Naive thymus-derived CD4-positive, alpha-beta T cell (primary cell): ENCODE measurements around the gene GPRC5C. TPM values are rescaled to one million over a fixed set of nuclear protein-coding genes. Genes with fewer than 3 reads are reported as not detected.

Experiments used
- ATAC-seq: fragments of 150-1000 bp; cut with Tn5 transposase; 2 replicates; pipeline ENCODE4 v1.10.0; 2021; ENCODE audit warnings: mild to moderate bottlenecking, moderate library complexity
- CTCF ChIA-PET: fragments of 350-600 bp; sonication (Branson Sonifier 250); formaldehyde crosslinking; loops from one replicate; lab custom pipeline; 2021; ENCODE audit warnings: antibody characterized with exemption; lab: Charles Lee
- POLR2A ChIA-PET: fragments of 350-600 bp; sonication (Branson Sonifier 250); formaldehyde crosslinking; loops from one replicate; lab custom pipeline; 2021; ENCODE audit warnings: antibody characterized with exemption, inconsistent platforms; lab: Charles Lee
- DNase-seq, 9 donors: peaks; one replicate each; pipeline versions ENCODE4 v3.0.0 to v3.0.0-alpha.2; 2020 to 2022; ENCODE audit warnings: mixed read lengths in 1 of 9
- H3K27ac ChIP-seq: one replicate; pipeline ENCODE4 v1.7.0; 2013; ENCODE audit warnings: mild to moderate bottlenecking, low read depth, low read length, moderate library complexity
- H3K27me3 ChIP-seq, 2 donors: one replicate each; pipeline ENCODE4 v1.7.0; 2013; ENCODE audit warnings: low read length in 2 of 2, mild to moderate bottlenecking in 2 of 2, moderate library complexity in 2 of 2; ENCODE audit not compliant: control insufficient read depth in 2 of 2, insufficient read depth in 2 of 2
- H3K36me3 ChIP-seq, 3 experiments: 1 replicate in 2 of 3; 2 replicates in 1 of 3; pipeline ENCODE4 v1.7.0; 2013; ENCODE audit warnings: low read length in 3 of 3, mild to moderate bottlenecking in 3 of 3, moderate library complexity in 1 of 3; ENCODE audit not compliant: insufficient read depth in 3 of 3, control insufficient read depth in 2 of 3
- H3K4me1 ChIP-seq, 2 donors: one replicate each; pipeline ENCODE4 v1.7.0; 2013; ENCODE audit warnings: low read length in 2 of 2, mild to moderate bottlenecking in 2 of 2, moderate library complexity in 1 of 2; ENCODE audit not compliant: control insufficient read depth in 2 of 2, insufficient read depth in 2 of 2
- H3K4me3 ChIP-seq: 2 replicates; pipeline ENCODE4 v1.7.0; 2013; ENCODE audit warnings: mild to moderate bottlenecking, low read length
- H3K9me3 ChIP-seq, 3 experiments: 1 replicate in 2 of 3; 2 replicates in 1 of 3; pipeline ENCODE4 v1.7.0; 2013; ENCODE audit warnings: low read length in 3 of 3; ENCODE audit not compliant: control insufficient read depth in 2 of 3
- H3K27ac Mint-ChIP-seq, 9 donors: one replicate each; pipeline ENCODE4 v1.8.0; 2020 to 2022; ENCODE audit warnings: mixed read lengths in 9 of 9, mild to moderate bottlenecking in 8 of 9, moderate library complexity in 5 of 9, inconsistent platforms in 2 of 9
- H3K27me3 Mint-ChIP-seq, 5 donors: one replicate each; pipeline ENCODE4 v1.8.0; 2021 to 2022; ENCODE audit warnings: mixed read lengths in 5 of 5, mild to moderate bottlenecking in 1 of 5
- H3K36me3 Mint-ChIP-seq, 5 donors: one replicate each; pipeline ENCODE4 v1.8.0; 2020 to 2022; ENCODE audit warnings: mixed read lengths in 5 of 5, mild to moderate bottlenecking in 3 of 5, inconsistent platforms in 1 of 5
- H3K4me1 Mint-ChIP-seq, 7 donors: one replicate each; pipeline ENCODE4 v1.8.0; 2020 to 2022; ENCODE audit warnings: mixed read lengths in 7 of 7, mild to moderate bottlenecking in 3 of 7, inconsistent platforms in 1 of 7
- H3K4me3 Mint-ChIP-seq, 10 donors: one replicate each; pipeline ENCODE4 v1.8.0; 2020 to 2022; ENCODE audit warnings: mild to moderate bottlenecking in 10 of 10, mixed read lengths in 10 of 10, moderate library complexity in 6 of 10, inconsistent platforms in 2 of 10
- H3K9me3 Mint-ChIP-seq, 11 donors: one replicate each; pipeline ENCODE4 v1.8.0; 2020 to 2022; ENCODE audit warnings: mixed read lengths in 11 of 11, mild to moderate bottlenecking in 4 of 11, inconsistent platforms in 1 of 11, moderate library complexity in 1 of 11
- intact Hi-C, 2 donors: fragments of 100-400 bp; cut with micrococcal nuclease; formaldehyde crosslinking; loops; one replicate each; pipeline ENCODE4 v1.15.1; 2023
- polyA plus RNA-seq, 2 donors: library from polyadenylated mRNA; unstranded; fragments of 300-500 nt; fragmentation: Illumina TruSeq; gene quantifications; one replicate each; pipeline ENCODE4 v1.2.3, GENCODE V29; 2021
- total RNA-seq, 6 experiments: library from RNA in 5 of 6; stranded (reverse) in 5 of 6; gene quantifications; 1 replicate in 5 of 6; 2 replicates in 1 of 6; pipeline ENCODE4 v1.2.3 and lab custom pipeline; 2021 to 2026

GPRC5C gene
- total and polyA plus RNA-seq, 7 experiments from 2014 or later = 0.13 to 1.9 (median 0.29) TPM; not detected in 4

DNA sequence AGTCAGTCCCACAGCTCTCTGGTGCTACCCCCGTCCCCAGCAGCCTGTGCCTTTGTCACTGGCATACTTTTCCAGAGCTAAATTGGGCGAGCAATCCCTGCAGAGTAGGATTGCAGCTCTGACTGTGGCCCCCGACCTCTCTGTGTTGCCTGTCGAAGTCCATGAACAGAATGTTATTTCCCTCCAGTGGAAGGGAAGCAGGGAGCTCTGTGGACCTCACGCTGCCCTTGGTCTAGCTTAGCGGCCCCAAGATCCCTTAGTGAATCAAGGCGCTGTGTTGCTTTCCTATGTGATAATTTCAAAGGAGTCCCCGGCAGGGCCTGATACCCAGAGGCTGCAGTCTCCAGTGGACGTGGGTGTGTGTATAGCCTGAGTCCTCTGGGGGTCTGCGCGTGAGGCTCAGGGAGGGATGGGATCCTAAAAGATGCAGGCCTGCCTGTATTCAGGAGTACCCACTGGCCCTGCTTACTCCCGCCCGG is 19.1 kb downstream of the GPRC5C start:
- no peaks in the 10 kb centered on the region for H3K27me3 ChIP-seq
- no peak overlapping the region for H3K4me3 ChIP-seq
- ChIA-PET POLR2A (no interaction called here), CTCF (interaction anchor here (0.6 kb wide), 1 partner anchor 9 kb away, joined by 3 read pairs; no protein-coding TSS in a partner anchor)
- peaks cover 4 to 19% of the 10 kb centered on the region in 2 donors for H3K4me1 ChIP-seq
- no peak overlapping the region for H3K27ac ChIP-seq
- H3K9me3 ChIP-seq = no peaks in the 10 kb centered on the region
- DNase-seq (no peak), ATAC-seq (no peak)
- Mint-ChIP-seq H3K36me3 (no peaks in the 10 kb centered on the region), H3K9me3 (no peaks in the 10 kb centered on the region), H3K27me3 (peaks cover 0 to 18% (median 0%) of the 10 kb centered on the region in 5 donors), H3K4me1 (peaks cover 0 to 20% (median 1%) of the 10 kb centered on the region in 7 donors), H3K27ac (no peak overlapping the region), H3K4me3 (no peak overlapping the region)
- intact Hi-C loops = loop anchor here in 1 of 2 donors (10.0 kb wide), 1 partner anchor 146 kb away; no protein-coding TSS in a partner anchor
- H3K36me3 ChIP-seq = no peaks in the 10 kb centered on the region

DNA sequence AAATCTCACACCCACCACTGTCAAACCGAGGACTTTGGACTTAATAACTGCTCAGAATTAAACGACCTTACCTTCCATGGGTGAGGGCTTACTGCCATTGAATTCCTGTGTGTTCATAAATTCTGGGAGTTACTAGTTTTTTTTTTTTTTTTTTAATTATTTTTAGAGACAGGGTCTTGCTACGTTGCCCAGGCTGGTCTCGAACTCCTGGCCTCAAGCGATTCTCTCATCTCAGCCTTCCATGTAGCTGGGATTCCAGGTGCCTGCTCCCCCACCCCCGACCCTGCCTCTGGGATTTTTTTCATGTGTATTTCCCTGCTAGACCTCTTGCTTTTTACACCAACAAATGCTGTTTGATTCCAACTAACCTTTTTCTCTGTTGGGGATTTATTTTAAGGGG is 19.7 kb downstream of the GPRC5C start:
- DNase-seq = no peak
- no peaks in the 10 kb centered on the region for H3K27me3 ChIP-seq
- no peak for ATAC-seq
- H3K36me3 ChIP-seq = no peaks in the 10 kb centered on the region
- peak overlapping the region in 1 of 10 donors; percentile 2 for H3K4me3 Mint-ChIP-seq
- H3K27ac Mint-ChIP-seq = peak overlapping the region in 1 of 9 donors; percentile 5
- no peak overlapping the region for H3K4me3 ChIP-seq
- no peaks in the 10 kb centered on the region for H3K36me3 Mint-ChIP-seq
- no peak overlapping the region for H3K27ac ChIP-seq
- peaks cover 0 to 20% (median 0%) of the 10 kb centered on the region in 5 donors for H3K27me3 Mint-ChIP-seq
- POLR2A ChIA-PET = no interaction called here
- intact Hi-C loops = loop anchor here in 1 of 2 donors (10.0 kb wide), 1 partner anchor 147 kb away; no protein-coding TSS in a partner anchor
- peaks cover 0 to 22% (median 1%) of the 10 kb centered on the region in 7 donors for H3K4me1 Mint-ChIP-seq
- CTCF ChIA-PET = interaction anchor here (0.6 kb wide), 1 partner anchor 10 kb away, joined by 3 read pairs; no protein-coding TSS in a partner anchor
- no peaks in the 10 kb centered on the region for H3K9me3 Mint-ChIP-seq
- no peaks in the 10 kb centered on the region for H3K9me3 ChIP-seq
- H3K4me1 ChIP-seq = peaks cover 4 to 19% of the 10 kb centered on the region in 2 donors

DNA sequence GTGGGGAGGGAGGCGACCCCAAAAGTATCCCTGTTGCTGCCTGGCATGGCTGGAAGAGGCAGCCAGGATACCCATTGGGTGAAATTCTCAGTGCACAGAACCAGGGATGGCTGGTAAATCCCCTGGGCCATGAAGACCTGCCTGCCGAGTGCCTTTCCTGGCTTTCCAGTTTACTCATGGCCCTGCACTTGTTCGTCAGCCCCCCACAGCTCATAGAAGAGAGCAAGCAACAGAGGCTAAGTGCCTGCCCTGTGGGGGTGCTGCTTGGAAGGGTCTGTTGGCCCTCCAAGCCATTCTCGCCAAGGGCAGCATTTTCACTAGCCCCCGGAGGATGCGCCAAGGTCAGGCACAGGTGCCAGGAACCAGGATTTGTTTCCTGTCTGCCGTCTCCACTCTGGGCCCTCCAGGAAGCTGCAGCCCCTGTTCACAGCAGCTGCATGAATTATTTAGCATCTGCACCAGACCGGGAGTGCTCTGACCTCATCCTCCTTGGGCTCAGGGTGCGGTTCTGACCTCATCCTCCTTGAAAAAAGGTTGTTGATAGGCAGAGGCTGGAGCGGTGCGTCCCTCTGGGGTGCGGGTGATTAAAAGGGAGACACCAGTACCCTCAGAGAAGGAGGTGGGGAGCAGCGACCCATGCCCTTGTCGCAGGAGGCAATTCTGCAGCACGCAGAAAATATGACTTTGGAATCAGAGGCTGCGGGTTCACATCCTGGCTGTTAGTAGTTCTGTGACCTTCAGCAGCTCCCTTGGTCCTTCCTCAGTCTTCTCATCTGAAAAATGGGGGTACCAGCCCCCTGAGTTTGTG is 20.3 kb downstream of the GPRC5C start:
- H3K27me3 ChIP-seq = no peaks in the 10 kb centered on the region
- no peak for DNase-seq
- ChIA-PET POLR2A (no interaction called here), CTCF (interaction anchor here (2.0 kb wide), 1 partner anchor 73 kb away, joined by 7 read pairs; no protein-coding TSS in a partner anchor)
- Mint-ChIP-seq H3K9me3 (no peaks in the 10 kb centered on the region), H3K27ac (peak overlapping the region in 1 of 9 donors; percentile 48), H3K36me3 (no peaks in the 10 kb centered on the region), H3K4me1 (peaks cover 0 to 25% (median 2%) of the 10 kb centered on the region in 7 donors), H3K4me3 (peak overlapping the region in 8 of 10 donors; percentile 21 to 59 (median 41)), H3K27me3 (peaks cover 0 to 19% (median 0%) of the 10 kb centered on the region in 5 donors)
- H3K36me3 ChIP-seq = no peaks in the 10 kb centered on the region
- H3K4me3 ChIP-seq = no peak overlapping the region
- intact Hi-C loops = loop anchor here in 1 of 2 donors (10.0 kb wide), 1 partner anchor 147 kb away; no protein-coding TSS in a partner anchor
- H3K9me3 ChIP-seq = no peaks in the 10 kb centered on the region
- ATAC-seq = no peak
- no peak overlapping the region for H3K27ac ChIP-seq
- H3K4me1 ChIP-seq = peaks cover 4 to 20% of the 10 kb centered on the region in 2 donors

DNA sequence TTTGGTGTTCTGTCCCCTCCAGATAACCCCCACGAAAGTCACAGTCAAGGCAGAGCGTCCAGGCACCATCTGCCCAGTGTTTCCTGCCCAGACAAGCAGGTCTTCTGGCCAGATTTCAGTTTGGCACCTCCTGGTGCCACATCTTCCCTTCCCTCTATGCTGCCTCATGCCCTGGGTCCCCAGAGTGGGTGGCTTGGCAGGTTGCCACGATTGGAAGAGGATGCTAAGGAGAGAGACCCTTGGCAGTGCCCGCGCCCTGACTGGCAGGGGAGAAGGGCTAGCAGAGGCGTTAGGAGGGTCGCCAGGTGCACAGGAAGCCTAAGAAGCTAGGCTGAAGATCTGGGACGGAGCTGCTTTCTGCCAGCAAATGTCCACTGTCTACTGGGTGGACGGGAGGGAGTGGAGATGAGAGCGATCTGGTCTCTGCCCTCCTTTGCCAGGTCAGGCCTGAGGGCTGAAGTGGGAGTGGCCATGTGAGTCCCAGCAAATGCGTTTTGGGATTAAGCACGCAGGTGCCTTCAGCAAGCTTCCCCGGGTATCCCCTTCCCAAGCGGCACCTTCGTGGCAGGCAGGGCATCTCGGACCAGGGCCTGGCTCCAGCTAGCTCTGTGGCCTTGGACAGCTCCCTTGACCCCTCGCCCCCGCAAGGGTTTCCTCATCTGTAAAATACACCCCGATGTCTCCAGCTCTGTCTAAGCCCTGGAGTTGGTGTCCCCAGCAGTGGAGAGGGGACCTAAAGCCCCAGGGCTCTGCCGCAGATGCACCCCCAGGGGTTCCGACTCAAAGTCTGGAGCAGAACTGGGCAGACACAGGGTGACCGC is 21.2 kb downstream of the GPRC5C start:
- H3K36me3 Mint-ChIP-seq = no peaks in the 10 kb centered on the region
- peak overlapping the region in 8 of 10 donors; percentile 28 to 59 (median 44) for H3K4me3 Mint-ChIP-seq
- ATAC-seq (no peak), DNase-seq (no peak)
- H3K9me3 Mint-ChIP-seq = no peaks in the 10 kb centered on the region
- ChIA-PET POLR2A (no interaction called here), CTCF (interaction anchor here (0.5 to 5.6 kb wide), 3 partner anchors 37 to 84 kb away, joined by 3 to 40 read pairs (median 7); partner anchors contain the start of gene GPR142)
- peaks cover 0 to 31% (median 7%) of the 10 kb centered on the region in 7 donors for H3K4me1 Mint-ChIP-seq
- Histone ChIP-seq H3K9me3 (no peaks in the 10 kb centered on the region), H3K36me3 (no peaks in the 10 kb centered on the region), H3K27ac (no peak overlapping the region), H3K4me3 (no peak overlapping the region), H3K4me1 (peaks cover 4 to 28% of the 10 kb centered on the region in 2 donors), H3K27me3 (no peaks in the 10 kb centered on the region)
- H3K27ac Mint-ChIP-seq = peak overlapping the region in 1 of 9 donors; percentile 48
- peaks cover 0 to 13% (median 0%) of the 10 kb centered on the region in 5 donors for H3K27me3 Mint-ChIP-seq
- intact Hi-C loops = loop anchor here in 1 of 2 donors (10.0 kb wide), 1 partner anchor 148 kb away; no protein-coding TSS in a partner anchor

DNA sequence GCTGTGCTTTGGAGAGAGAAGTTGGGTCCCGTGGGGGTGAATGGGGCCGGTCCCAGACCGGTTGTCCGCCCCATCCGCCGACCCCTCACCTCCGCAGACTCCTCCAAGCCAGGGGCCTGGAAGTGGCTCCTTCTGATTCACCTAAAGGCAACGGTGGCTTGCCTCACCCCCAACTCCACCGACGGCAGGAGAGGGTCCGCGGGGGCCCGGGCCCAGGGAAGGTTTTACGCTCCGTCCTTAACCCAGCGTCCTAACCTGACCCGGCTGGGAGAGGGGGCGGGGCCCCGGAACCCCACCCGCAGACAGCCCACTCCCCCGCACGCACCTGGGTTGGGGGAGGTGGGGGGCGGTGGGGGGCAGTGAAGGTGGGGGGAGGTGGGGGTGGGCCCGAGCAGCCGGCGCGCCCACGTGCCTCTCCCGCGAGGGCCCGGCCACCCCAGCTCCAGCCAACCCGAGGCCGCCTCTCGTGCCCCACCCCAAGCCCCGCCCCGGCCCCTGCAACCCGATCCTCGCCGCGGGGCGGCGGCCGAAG is 21.8 kb downstream of the GPRC5C start:
- ChIA-PET POLR2A (no interaction called here), CTCF (interaction anchor here (0.5 to 5.6 kb wide), 4 partner anchors 16 to 84 kb away, joined by 3 to 40 read pairs (median 6); partner anchors contain the start of gene GPR142)
- ATAC-seq (peak; percentile 94), DNase-seq (peak in 3 of 9 donors; percentile 44 to 52 (median 49))
- intact Hi-C loops = loop anchor here (1.0 to 10.0 kb wide), 3 partner anchors 13 to 149 kb away; partner anchors contain the start of gene CD300A (in 1 of the 2)
- no peaks in the 10 kb centered on the region for H3K36me3 Mint-ChIP-seq
- Histone ChIP-seq H3K4me1 (peaks cover 4 to 28% of the 10 kb centered on the region in 2 donors), H3K9me3 (no peaks in the 10 kb centered on the region), H3K27ac (no peak overlapping the region), H3K36me3 (no peaks in the 10 kb centered on the region), H3K27me3 (no peaks in the 10 kb centered on the region), H3K4me3 (no peak overlapping the region)
- no peak overlapping the region for H3K27ac Mint-ChIP-seq
- H3K9me3 Mint-ChIP-seq = no peaks in the 10 kb centered on the region
- H3K4me1 Mint-ChIP-seq = peaks cover 0 to 36% (median 7%) of the 10 kb centered on the region in 7 donors
- H3K4me3 Mint-ChIP-seq = peak overlapping the region in 5 of 10 donors; percentile 25 to 69 (median 40)
- peaks cover 0 to 19% (median 0%) of the 10 kb centered on the region in 5 donors for H3K27me3 Mint-ChIP-seq
